Sigmoid colon (tissue), 7 donors: Measurements from ENCODE around the gene HEXD. TPM values are rescaled to one million over a fixed set of nuclear protein-coding genes. Genes with fewer than 3 reads are reported as not detected.

Experiments used
- DNase-seq: peaks from one replicate; pipeline ENCODE4 v3.0.0-alpha.2; 2019
- H3K27ac ChIP-seq, 4 donors: fragments of 200-600 bp; sonication (generic); one replicate each; pipeline ENCODE4 v1.5.1; 2016 to 2019; ENCODE audit warnings: mild to moderate bottlenecking in 1 of 4
- H3K27me3 ChIP-seq, 3 donors: fragments of 200-600 bp; sonication (generic); one replicate each; pipeline ENCODE4 v1.5.1; 2019; ENCODE audit warnings: mild to moderate bottlenecking in 1 of 3
- H3K36me3 ChIP-seq, 4 donors: fragments of 200-600 bp; sonication (generic); one replicate each; pipeline ENCODE4 v1.5.1; 2016 to 2019
- H3K4me1 ChIP-seq, 4 donors: fragments of 200-600 bp; sonication (generic); one replicate each; pipeline ENCODE4 v1.5.1; 2017 to 2019
- H3K4me3 ChIP-seq, 4 donors: fragments of 200-600 bp; sonication (generic); one replicate each; pipeline ENCODE4 v1.5.1; 2017 to 2019; ENCODE audit warnings: mild to moderate bottlenecking in 2 of 4, moderate library complexity in 1 of 4
- H3K9me3 ChIP-seq, 4 donors: fragments of 200-600 bp in 3 of 4; sonication (generic) in 3 of 4; one replicate each; pipeline versions ENCODE4 v1.5.1 to v1.6.1; 2013 to 2019
- EP300 ChIP-seq, 4 donors: sonication (generic); formaldehyde crosslinking; IDR thresholded peaks; one replicate each; pipeline ENCODE4 v1.6.1; 2017; ENCODE audit warnings: antibody characterized with exemption in 4 of 4
- POLR2A ChIP-seq, 2 donors: fragments of 450-650 bp; IDR thresholded peaks; one replicate each; pipeline ENCODE4 v1.6.1; 2016; ENCODE audit warnings: antibody characterized with exemption in 2 of 2, mild to moderate bottlenecking in 2 of 2, moderate library complexity in 2 of 2
- POLR2AphosphoS5 ChIP-seq, 4 donors: sonication (generic); formaldehyde crosslinking; IDR thresholded peaks; one replicate each; pipeline ENCODE4 v1.6.1; 2017; ENCODE audit warnings: antibody characterized with exemption in 4 of 4
- WGBS, 2 donors: extraction: QIAGEN DNeasy Blood & Tissue Kit; methylation state at CpG; one replicate each; pipeline ENCODE4 v1.1.7; 2013; 5-methylcytosine and 5-hydroxymethylcytosine counted together
- intact Hi-C: fragments of 100-400 bp; cut with DNase I; formaldehyde crosslinking; loops from one replicate; pipeline ENCODE4 v1.15.1; 2023
- polyA plus RNA-seq, 3 donors: library from polyadenylated mRNA; stranded (reverse); fragments of 200-250 nt; gene quantifications; one replicate each; pipeline ENCODE4 v1.2.3, GENCODE V29; 2013
- total RNA-seq, 4 donors: library from RNA; depleted of rRNA; stranded (reverse); fragments of >200 nt; gene quantifications; one replicate each; pipeline ENCODE4 v1.1.0, GENCODE V29; 2016
- TF ChIP-seq, protein P1 (sequence below), 4 experiments: fragments of 450-650 bp in 3 of 4; fragments of 200-600 bp in 1 of 4; IDR thresholded peaks; one replicate each; pipeline ENCODE4 v1.5.1; 2016 to 2019; ENCODE audit warnings: antibody characterized with exemption in 4 of 4, mild to moderate bottlenecking in 3 of 4, moderate library complexity in 2 of 4
- donor health status: healthy with polysubstance abuse.
- donor health status: Bipolar disorder and iron deficiency.
- donor health status: healthy.

HEXD gene
- total and polyA plus RNA-seq, 7 donors, result 9.5 to 46.2 (median 23.9) TPM

DNA sequence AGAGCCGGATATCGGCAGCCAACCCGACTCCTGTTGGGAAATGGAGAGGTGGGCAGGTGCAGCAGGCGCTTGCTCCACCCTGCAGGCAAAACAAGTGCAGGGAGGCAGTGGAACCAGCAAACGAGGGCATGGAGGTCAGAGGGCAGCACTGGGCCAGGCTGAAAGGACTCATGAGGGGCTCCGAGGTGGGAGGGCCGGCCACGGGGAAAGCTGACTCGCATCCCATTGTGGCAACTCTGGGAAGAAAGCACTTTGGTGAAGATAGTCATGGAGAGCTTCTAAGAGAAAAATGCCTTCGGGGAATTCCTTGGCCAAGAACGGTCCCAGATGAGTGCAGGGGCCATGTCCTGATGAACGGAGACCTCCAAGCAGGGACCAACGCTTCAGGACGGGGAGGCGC, 28.0 kb downstream of the HEXD start:
- no peak for DNase-seq
- peak overlapping the region in 1 of 4 donors; percentile 21 for H3K27ac ChIP-seq

DNA sequence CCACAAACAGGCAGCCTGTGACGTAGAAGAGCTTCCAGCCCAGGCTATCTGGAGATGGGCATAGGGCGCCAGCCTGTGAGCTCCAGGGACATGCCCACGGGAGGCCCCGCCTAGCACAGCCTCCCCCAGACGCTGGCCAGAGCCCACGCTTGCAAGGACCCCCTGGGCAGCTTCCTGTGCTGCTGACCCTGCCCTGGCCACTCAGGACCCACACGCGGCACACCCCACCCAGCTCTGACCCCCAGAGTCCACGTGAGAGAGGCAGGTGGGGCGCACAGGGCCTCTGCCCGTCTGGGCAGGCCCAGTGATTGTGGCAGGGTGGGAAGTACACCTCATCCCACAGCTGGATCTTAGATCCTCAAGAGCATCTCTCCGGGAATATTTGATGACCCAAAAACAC, 28.5 kb downstream of the HEXD start:
- no peak overlapping the region for H3K27ac ChIP-seq
- no peak overlapping the region for H3K4me3 ChIP-seq
- peaks cover 0 to 45% (median 7%) of the 10 kb centered on the region in 4 donors for H3K36me3 ChIP-seq
- no peak for TF ChIP-seq POLR2AphosphoS5 (IDR thresholded peaks at IDR 0.05)
- TF ChIP-seq POLR2A (IDR thresholded peaks at IDR 0.05), result no peak
- TF ChIP-seq, protein P1, sequence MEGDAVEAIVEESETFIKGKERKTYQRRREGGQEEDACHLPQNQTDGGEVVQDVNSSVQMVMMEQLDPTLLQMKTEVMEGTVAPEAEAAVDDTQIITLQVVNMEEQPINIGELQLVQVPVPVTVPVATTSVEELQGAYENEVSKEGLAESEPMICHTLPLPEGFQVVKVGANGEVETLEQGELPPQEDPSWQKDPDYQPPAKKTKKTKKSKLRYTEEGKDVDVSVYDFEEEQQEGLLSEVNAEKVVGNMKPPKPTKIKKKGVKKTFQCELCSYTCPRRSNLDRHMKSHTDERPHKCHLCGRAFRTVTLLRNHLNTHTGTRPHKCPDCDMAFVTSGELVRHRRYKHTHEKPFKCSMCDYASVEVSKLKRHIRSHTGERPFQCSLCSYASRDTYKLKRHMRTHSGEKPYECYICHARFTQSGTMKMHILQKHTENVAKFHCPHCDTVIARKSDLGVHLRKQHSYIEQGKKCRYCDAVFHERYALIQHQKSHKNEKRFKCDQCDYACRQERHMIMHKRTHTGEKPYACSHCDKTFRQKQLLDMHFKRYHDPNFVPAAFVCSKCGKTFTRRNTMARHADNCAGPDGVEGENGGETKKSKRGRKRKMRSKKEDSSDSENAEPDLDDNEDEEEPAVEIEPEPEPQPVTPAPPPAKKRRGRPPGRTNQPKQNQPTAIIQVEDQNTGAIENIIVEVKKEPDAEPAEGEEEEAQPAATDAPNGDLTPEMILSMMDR (IDR thresholded peaks at IDR 0.05), result no peak
- no peak for TF ChIP-seq EP300 (IDR thresholded peaks at IDR 0.05)
- DNase-seq, result no peak
- H3K27me3 ChIP-seq, result no peaks in the 10 kb centered on the region
- 89 to 91% methylated on average over 12 of the region's 12 CpGs for WGBS, 2 donors
- no peaks in the 10 kb centered on the region for H3K9me3 ChIP-seq
- intact Hi-C loops, result no loop called here
- peaks cover 0 to 31% (median 22%) of the 10 kb centered on the region in 4 donors for H3K4me1 ChIP-seq

More for the DNA sequence above, 28.0 kb downstream of the HEXD start:
- H3K4me1 ChIP-seq, result peaks cover 0 to 26% (median 17%) of the 10 kb centered on the region in 4 donors
- 92 to 93% methylated on average over 15 of the region's 15 CpGs for WGBS, 2 donors
- H3K4me3 ChIP-seq, result no peak overlapping the region
- no peaks in the 10 kb centered on the region for H3K9me3 ChIP-seq
- no peak for TF ChIP-seq EP300 (IDR thresholded peaks at IDR 0.05)
- TF ChIP-seq, protein P1 (IDR thresholded peaks at IDR 0.05), result no peak
- peaks cover 0 to 46% (median 7%) of the 10 kb centered on the region in 4 donors for H3K36me3 ChIP-seq
- intact Hi-C loops, result no loop called here
- H3K27me3 ChIP-seq, result no peaks in the 10 kb centered on the region

DNA sequence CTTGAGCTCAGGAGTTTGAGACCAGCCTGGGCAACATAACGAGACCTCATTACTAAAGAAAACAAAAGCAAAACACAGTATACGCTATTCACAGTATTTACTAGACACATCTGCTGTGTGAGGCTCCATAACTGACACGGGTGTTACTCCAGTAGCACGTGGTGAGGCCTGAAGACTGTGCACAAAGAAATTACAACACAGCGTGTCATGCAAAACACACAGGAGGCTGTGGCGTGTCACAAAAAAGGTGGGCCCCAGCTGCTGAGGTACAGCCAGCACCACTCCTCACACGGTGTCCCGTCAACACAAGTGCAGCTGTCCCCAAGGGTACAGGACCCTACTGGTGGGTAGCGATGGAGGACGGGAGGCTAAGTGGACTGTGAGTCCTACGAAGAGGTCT, 29.7 kb downstream of the HEXD start:
- intact Hi-C loops, result no loop called here
- H3K4me1 ChIP-seq, result peaks cover 0 to 32% (median 22%) of the 10 kb centered on the region in 4 donors

DNA sequence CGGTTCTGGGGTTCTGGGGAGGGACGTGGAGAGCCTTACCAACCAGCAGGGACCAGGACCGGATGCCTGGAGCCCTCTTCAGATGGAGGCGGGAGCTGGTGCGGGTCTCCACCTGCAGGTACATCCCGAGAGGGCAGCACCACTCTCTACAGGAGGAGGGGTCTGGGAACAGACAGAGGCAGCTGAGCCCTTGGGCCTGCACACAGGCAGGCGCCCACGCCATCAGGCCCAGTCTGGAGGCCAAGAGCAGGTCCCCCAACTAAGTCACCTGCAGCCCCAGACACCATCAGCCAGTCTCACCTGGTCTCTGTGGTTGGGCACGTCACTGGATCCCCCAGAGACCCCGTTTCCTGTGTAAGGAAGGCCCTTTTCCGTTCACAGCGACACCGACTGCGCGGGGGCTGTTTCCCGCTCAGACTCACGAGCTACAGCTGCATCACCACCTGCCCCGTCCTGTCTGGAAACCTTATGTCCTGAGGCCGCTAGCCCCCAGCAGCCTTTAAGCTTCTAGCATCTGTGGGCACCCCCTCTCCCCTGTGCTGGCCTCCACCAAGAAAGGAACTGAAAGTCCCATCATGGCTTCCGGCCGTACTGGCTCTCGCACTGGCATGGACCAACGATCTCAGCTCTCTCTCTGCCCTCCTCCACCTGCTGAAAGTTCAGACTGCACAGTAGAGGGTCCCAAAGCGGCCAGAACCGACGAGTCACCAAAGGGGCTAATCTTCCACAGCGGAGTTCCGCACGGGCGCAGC, 31.2 kb downstream of the HEXD start:
- Histone ChIP-seq H3K27me3 (no peaks in the 10 kb centered on the region), H3K9me3 (no peaks in the 10 kb centered on the region), H3K4me1 (peaks cover 0 to 32% (median 22%) of the 10 kb centered on the region in 4 donors), H3K4me3 (peak overlapping the region in 3 of 4 donors; percentile 83 to 87 (median 83)), H3K36me3 (peaks cover 0 to 18% (median 0%) of the 10 kb centered on the region in 4 donors), H3K27ac (peak overlapping the region; percentile 88 to 92 (median 90))
- TF ChIP-seq, protein P1 (IDR thresholded peaks at IDR 0.05), result no peak
- TF ChIP-seq EP300 (IDR thresholded peaks at IDR 0.05) (no peak), POLR2AphosphoS5 (IDR thresholded peaks at IDR 0.05) (peak in 1 of 4 donors; percentile 41)
- 50 to 82% methylated on average over 30 of the region's 30 CpGs for WGBS, 2 donors
- DNase-seq, result no peak
- intact Hi-C loops, result no loop called here

More for the DNA sequence above, 29.7 kb downstream of the HEXD start:
- no peaks in the 10 kb centered on the region for H3K27me3 ChIP-seq
- H3K9me3 ChIP-seq, result no peaks in the 10 kb centered on the region
- H3K4me3 ChIP-seq, result no peak overlapping the region
- no peak for TF ChIP-seq POLR2A (IDR thresholded peaks at IDR 0.05)
- no peak for TF ChIP-seq EP300 (IDR thresholded peaks at IDR 0.05)
- TF ChIP-seq, protein P1 (IDR thresholded peaks at IDR 0.05), result no peak
- TF ChIP-seq POLR2AphosphoS5 (IDR thresholded peaks at IDR 0.05), result no peak
- H3K36me3 ChIP-seq, result peaks cover 0 to 32% (median 5%) of the 10 kb centered on the region in 4 donors
- WGBS, 2 donors, result 90 to 94% methylated on average over 11 of the region's 11 CpGs
- no peak overlapping the region for H3K27ac ChIP-seq
- no peak for DNase-seq
